Adrenal gland (tissue), 12 donors: Measurements from ENCODE around the gene COL6A1. TPM values are rescaled to one million over a fixed set of nuclear protein-coding genes. Genes with fewer than 3 reads are reported as not detected.

Experiments used
- DNase-seq, 7 donors: peaks; one replicate each; pipeline ENCODE4 v3.0.0-alpha.2; 2019 to 2020
- H3K27ac ChIP-seq, 5 donors: fragments of 200-600 bp; sonication (generic) in 4 of 5; 1 replicate in 3 of 5; 2 replicates in 2 of 5; pipeline versions ENCODE4 v1.5.1 to v1.8.0; 2016 to 2020; ENCODE audit warnings: mild to moderate bottlenecking in 1 of 5
- H3K27me3 ChIP-seq: fragments of 200-600 bp; 2 replicates; pipeline ENCODE4 v1.8.0; 2021
- H3K36me3 ChIP-seq, 2 donors: fragments of 200-600 bp; replicated peaks in 1 of 2; 1 replicate in 1 of 2; 2 replicates in 1 of 2; pipeline versions ENCODE4 v1.5.1 to v1.8.0; 2018 to 2022
- H3K4me1 ChIP-seq, 2 donors: fragments of 200-600 bp; replicated peaks in 1 of 2; 1 replicate in 1 of 2; 2 replicates in 1 of 2; pipeline versions ENCODE4 v1.5.1 to v1.8.0; 2018 to 2021
- H3K4me3 ChIP-seq, 4 donors: fragments of 200-600 bp; sonication (generic) in 3 of 4; one replicate each; pipeline ENCODE4 v1.5.1; 2016 to 2018
- H3K9me3 ChIP-seq, 3 donors: fragments of 200-600 bp; sonication (generic) in 1 of 3; replicated peaks in 1 of 3; 1 replicate in 2 of 3; 2 replicates in 1 of 3; pipeline versions ENCODE4 v1.5.1 to v1.8.0; 2016 to 2021
- POLR2A ChIP-seq, 2 donors: fragments of 450-650 bp; IDR thresholded peaks; one replicate each; pipeline ENCODE4 v1.6.1; 2017; ENCODE audit warnings: antibody characterized with exemption in 2 of 2, mild to moderate bottlenecking in 2 of 2, moderate library complexity in 1 of 2
- WGBS, 4 donors: extraction: QIAGEN DNeasy Blood & Tissue Kit in 2 of 4; methylation state at CpG; one replicate each; pipeline versions ENCODE4 v1.1.5 to v1.1.7; 2013 to 2017; 5-methylcytosine and 5-hydroxymethylcytosine counted together
- intact Hi-C, 2 donors: fragments of 100-400 bp; cut with DNase I; formaldehyde crosslinking; loops; one replicate each; pipeline versions ENCODE4 v1.14.1 to v1.15.0; 2022 to 2023
- polyA plus RNA-seq, 3 donors: library from polyadenylated mRNA; stranded (reverse); fragments of 200-250 nt in 2 of 3; fragments of 350-450 nt in 1 of 3; fragmentation: Illumina TruSeq in 1 of 3; extraction: RNeasy Lipid Tissue Mini Kit (QIAGEN cat#74804) in 1 of 3; gene quantifications; one replicate each; pipeline ENCODE4 v1.2.3, GENCODE V29; 2013 to 2014
- total RNA-seq, 9 donors: library from RNA; depleted of rRNA in 4 of 9; stranded (reverse); fragments of >200 nt in 4 of 9; fragments of 120-200 nt in 1 of 9; fragmentation: NEBNext Ultra II Directional in 1 of 9; extraction: Animal tissue kit (Norgen Biotek cat#: 25700) in 1 of 9; gene quantifications; one replicate each; pipeline versions ENCODE4 v1.1.0 to v1.2.4, GENCODE V29; 2013 to 2023
- TF ChIP-seq, protein P1 (sequence below), 6 experiments: fragments of 450-650 bp in 4 of 6; fragments of 200-600 bp in 2 of 6; sonication (generic) in 1 of 6; IDR thresholded peaks; 1 replicate in 5 of 6; 2 replicates in 1 of 6; pipeline versions ENCODE4 v1.5.1 to v1.8.0; 2016 to 2021; ENCODE audit warnings: antibody characterized with exemption in 6 of 6, mild to moderate bottlenecking in 2 of 6, moderate library complexity in 1 of 6
- donor health status: healthy with polysubstance abuse.
- donor health status: Bipolar disorder and iron deficiency.
- donor health status: DM: yes; HTN: yes; CAD: no.
- donor health status: DM: no; HTN: no; CAD: no.
- donor health status: DM: no; HTN: no; CAD: no.
- donor health status: DM: yes; HTN: yes; CAD: no.

The COL6A1 gene
- total and polyA plus RNA-seq, 12 donors, result 22.3 to 490 (median 151) TPM

DNA sequence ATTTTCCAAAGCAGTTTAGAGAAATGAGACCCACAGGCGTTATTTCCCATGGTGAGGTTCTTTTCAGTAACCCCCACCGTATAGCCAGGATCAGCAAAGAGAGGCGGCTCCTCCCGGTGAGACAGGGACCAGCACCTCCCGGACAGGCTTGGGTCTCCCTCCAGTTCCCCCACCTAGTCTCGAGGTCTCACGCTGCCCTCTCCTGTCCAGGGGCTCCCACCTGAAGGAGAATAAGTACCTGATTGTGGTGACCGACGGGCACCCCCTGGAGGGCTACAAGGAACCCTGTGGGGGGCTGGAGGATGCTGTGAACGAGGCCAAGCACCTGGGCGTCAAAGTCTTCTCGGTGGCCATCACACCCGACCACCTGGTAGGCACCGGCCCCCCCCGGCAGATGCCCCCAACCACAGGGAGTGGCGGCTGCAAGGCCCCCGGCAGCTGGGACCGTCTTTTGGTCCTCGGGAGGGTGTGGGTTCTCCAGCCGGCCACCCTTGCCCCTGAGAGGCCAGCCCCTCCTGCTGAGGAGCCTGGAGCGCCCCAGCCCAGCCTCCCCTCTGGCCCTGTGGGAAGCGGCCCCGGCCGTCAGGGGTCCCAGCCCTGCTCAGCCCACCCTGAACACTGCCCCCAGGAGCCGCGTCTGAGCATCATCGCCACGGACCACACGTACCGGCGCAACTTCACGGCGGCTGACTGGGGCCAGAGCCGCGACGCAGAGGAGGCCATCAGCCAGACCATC, 4.9 kb downstream of the COL6A1 start:
- DNase-seq, result peak in 1 of 7 donors; percentile 6
- H3K4me3 ChIP-seq, result no peak overlapping the region
- H3K9me3 ChIP-seq, result no peaks in the 10 kb centered on the region
- H3K36me3 ChIP-seq, result peaks cover 0 to 49% of the 10 kb centered on the region in 2 donors
- no peaks in the 10 kb centered on the region for H3K27me3 ChIP-seq
- no peaks in the 10 kb centered on the region for H3K4me1 ChIP-seq
- intact Hi-C loops, result loop anchor here in 1 of 2 donors (10.0 kb wide), 1 partner anchor 108 kb away; the partner anchor contains the start of gene COL6A2
- TF ChIP-seq, protein P1, sequence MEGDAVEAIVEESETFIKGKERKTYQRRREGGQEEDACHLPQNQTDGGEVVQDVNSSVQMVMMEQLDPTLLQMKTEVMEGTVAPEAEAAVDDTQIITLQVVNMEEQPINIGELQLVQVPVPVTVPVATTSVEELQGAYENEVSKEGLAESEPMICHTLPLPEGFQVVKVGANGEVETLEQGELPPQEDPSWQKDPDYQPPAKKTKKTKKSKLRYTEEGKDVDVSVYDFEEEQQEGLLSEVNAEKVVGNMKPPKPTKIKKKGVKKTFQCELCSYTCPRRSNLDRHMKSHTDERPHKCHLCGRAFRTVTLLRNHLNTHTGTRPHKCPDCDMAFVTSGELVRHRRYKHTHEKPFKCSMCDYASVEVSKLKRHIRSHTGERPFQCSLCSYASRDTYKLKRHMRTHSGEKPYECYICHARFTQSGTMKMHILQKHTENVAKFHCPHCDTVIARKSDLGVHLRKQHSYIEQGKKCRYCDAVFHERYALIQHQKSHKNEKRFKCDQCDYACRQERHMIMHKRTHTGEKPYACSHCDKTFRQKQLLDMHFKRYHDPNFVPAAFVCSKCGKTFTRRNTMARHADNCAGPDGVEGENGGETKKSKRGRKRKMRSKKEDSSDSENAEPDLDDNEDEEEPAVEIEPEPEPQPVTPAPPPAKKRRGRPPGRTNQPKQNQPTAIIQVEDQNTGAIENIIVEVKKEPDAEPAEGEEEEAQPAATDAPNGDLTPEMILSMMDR (IDR thresholded peaks at IDR 0.05), result no peak
- TF ChIP-seq POLR2A (IDR thresholded peaks at IDR 0.05), result no peak
- WGBS, 4 donors, result 91 to 96% (median 93%) methylated on average over 14 to 36 of the region's 36 CpGs
- no peak overlapping the region for H3K27ac ChIP-seq

DNA sequence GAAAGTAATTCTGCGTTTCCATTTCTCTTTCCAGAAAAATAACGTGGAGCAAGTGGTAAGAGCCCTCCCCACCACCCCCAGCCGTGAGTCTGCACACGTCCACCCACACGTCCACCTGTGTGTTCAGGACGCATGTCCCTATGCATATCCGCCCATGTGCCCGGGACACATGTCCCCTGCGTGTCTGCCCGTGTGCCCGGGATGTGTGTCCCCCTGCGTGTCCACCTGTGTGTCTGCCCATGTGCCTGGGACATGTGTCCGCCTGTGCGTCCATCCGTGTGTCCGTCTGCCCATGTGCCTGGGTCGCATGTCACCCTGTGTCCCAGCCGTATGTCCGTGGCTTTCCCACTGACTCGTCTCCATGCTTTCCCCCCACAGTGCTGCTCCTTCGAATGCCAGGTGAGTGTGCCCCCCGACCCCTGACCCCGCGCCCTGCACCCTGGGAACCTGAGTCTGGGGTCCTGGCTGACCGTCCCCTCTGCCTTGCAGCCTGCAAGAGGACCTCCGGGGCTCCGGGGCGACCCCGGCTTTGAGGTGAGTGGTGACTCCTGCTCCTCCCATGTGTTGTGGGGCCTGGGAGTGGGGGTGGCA, 5.6 kb downstream of the COL6A1 start:
- Histone ChIP-seq H3K4me1 (no peaks in the 10 kb centered on the region), H3K27me3 (no peaks in the 10 kb centered on the region), H3K27ac (no peak overlapping the region), H3K4me3 (no peak overlapping the region), H3K36me3 (peaks cover 0 to 56% of the 10 kb centered on the region in 2 donors), H3K9me3 (no peaks in the 10 kb centered on the region)
- peak in 1 of 7 donors; percentile 6 for DNase-seq
- WGBS, 4 donors, result 87 to 94% (median 91%) methylated on average over 23 to 29 of the region's 29 CpGs
- intact Hi-C loops, result loop anchor here in 1 of 2 donors (10.0 kb wide), 1 partner anchor 108 kb away; the partner anchor contains the start of gene COL6A2
- TF ChIP-seq, protein P1 (IDR thresholded peaks at IDR 0.05), result no peak
- TF ChIP-seq POLR2A (IDR thresholded peaks at IDR 0.05), result no peak

DNA sequence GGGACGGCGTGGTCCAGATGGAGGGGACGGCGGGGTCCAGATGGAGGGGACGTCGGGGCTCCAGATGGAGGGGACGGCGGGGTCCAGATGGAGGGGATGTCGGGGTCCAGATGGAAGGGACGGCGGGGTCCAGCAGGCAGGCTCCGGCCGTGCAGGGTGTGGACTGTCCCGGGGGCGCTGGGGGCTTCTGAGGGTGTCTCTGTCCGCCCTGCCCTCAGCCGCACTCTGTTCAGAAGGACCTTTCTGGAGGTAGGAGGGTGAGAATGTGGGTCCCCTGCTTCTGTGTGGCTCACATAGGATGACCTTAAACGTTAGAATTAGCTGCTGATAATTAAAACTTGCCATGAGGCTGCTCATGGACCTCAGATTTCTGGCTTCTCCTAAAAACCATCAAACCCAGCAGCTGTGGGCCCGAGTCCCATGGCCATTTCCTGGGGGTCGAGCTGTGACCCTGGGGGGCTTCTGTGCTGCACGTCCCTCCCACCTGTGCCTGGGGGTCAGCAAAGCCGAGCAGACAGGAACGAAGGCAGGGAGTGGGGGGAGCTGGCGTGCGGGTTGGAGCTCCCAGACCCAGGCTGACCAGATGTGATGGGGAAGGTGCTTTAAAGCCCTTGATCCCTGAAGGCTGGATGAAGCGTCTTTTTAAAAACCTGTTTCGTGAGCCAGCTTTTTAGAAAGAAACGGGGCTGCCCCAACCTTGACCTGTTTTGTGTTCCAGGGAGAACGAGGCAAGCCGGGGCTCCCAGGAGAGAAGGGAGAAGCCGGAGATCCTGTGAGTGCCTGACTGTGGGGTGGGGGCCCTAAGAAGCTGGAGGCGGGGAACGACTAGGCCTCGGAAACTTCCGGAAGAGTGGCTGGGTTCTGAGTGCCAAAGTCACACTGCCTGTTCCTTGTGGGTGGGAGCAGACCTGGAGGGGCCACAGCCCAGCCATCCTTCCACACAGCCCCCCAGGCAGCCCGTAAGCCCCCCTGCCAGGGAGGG, 7.1 kb downstream of the COL6A1 start:
- DNase-seq, result peak in 5 of 7 donors; percentile 6 to 19 (median 11)
- 77 to 86% (median 84%) methylated on average over 23 to 36 of the region's 36 CpGs for WGBS, 4 donors

More for the DNA sequence above, 7.1 kb downstream of the COL6A1 start:
- intact Hi-C loops, result loop anchor here in 1 of 2 donors (10.0 kb wide), 1 partner anchor 106 kb away; the partner anchor contains the start of gene COL6A2
- H3K27ac ChIP-seq, result peak overlapping the region in 1 of 5 donors; percentile 13
- H3K36me3 ChIP-seq, result peaks cover 0 to 60% of the 10 kb centered on the region in 2 donors
- H3K27me3 ChIP-seq, result no peaks in the 10 kb centered on the region
- no peak for TF ChIP-seq POLR2A (IDR thresholded peaks at IDR 0.05)
- TF ChIP-seq, protein P1 (IDR thresholded peaks at IDR 0.05), result no peak
- no peaks in the 10 kb centered on the region for H3K9me3 ChIP-seq
- H3K4me3 ChIP-seq, result no peak overlapping the region
- H3K4me1 ChIP-seq, result no peaks in the 10 kb centered on the region
